H1 (cell line): ENCODE data around the gene PBXIP1. TPM values are rescaled to one million over a fixed set of nuclear protein-coding genes. Genes with fewer than 3 reads are reported as not detected.

Experiments used
- CTCF ChIA-PET: fragments of 300-600 bp; sonication (Branson Sonifier 250); formaldehyde crosslinking; loops from one replicate; lab custom pipeline; 2021; ENCODE audit not compliant: partially characterized antibody; lab: Charles Lee
- POLR2A ChIA-PET: fragments of 300-600 bp; sonication (Branson Sonifier 250); formaldehyde crosslinking; loops from one replicate; lab custom pipeline; 2021; ENCODE audit warnings: inconsistent platforms; ENCODE audit not compliant: partially characterized antibody; lab: Charles Lee
- DNase-seq, 2 experiments: peaks; one replicate each; pipeline versions ENCODE4 v3.0.0 to v3.0.0-alpha.2; 2010 to 2022; ENCODE audit warnings: low spot score in 2 of 2, low read depth in 1 of 2, mixed read lengths in 1 of 2
- FAIRE-seq: peaks from 2 replicates; lab custom pipeline; 2011; peaks lifted over from hg19 to GRCh38; lab: Jason Lieb, UNC
- H2AFZ ChIP-seq: 2 replicates; pipeline ENCODE4 v1.8.1; 2012; ENCODE audit warnings: low read length, inconsistent platforms
- H2AK5ac ChIP-seq: 2 replicates; pipeline ENCODE4 v1.6.1; 2013; ENCODE audit warnings: low read depth, low read length
- H2BK120ac ChIP-seq: replicated peaks from 2 replicates; pipeline ENCODE3; 2013; ENCODE audit warnings: low read depth, low read length, inconsistent platforms
- H2BK12ac ChIP-seq: 2 replicates; pipeline ENCODE4 v1.6.1; 2013; ENCODE audit warnings: low read depth, low read length
- H2BK15ac ChIP-seq: 2 replicates; pipeline ENCODE4 v1.6.1; 2013; ENCODE audit warnings: low read length
- H2BK20ac ChIP-seq: 2 replicates; pipeline ENCODE4 v1.6.1; 2013; ENCODE audit warnings: low read length
- H2BK5ac ChIP-seq: 2 replicates; pipeline ENCODE4 v1.6.1; 2013; ENCODE audit warnings: low read depth, low read length
- H3K14ac ChIP-seq: 2 replicates; pipeline ENCODE4 v1.6.1; 2013; ENCODE audit warnings: inconsistent platforms; ENCODE audit not compliant: insufficient read length
- H3K18ac ChIP-seq: 2 replicates; pipeline ENCODE4 v1.6.1; 2013; ENCODE audit warnings: low read length; ENCODE audit errors: extremely low read depth
- H3K23ac ChIP-seq: 2 replicates; pipeline ENCODE4 v1.6.1; 2013; ENCODE audit warnings: inconsistent platforms; ENCODE audit not compliant: insufficient read length
- H3K23me2 ChIP-seq: 2 replicates; pipeline ENCODE4 v1.6.1; 2013; ENCODE audit warnings: low read depth, low read length
- H3K27ac ChIP-seq: 2 replicates; pipeline ENCODE4 v1.6.1; 2011; ENCODE audit warnings: low read depth, low read length, inconsistent platforms
- H3K27me3 ChIP-seq, 4 experiments: replicated peaks in 1 of 4; 1 replicate in 1 of 4; 2 replicates in 3 of 4; pipeline versions ENCODE4 v1.6.1 to v1.8.1; 2011 to 2013; ENCODE audit warnings: low read length in 3 of 4, mild to moderate bottlenecking in 3 of 4, inconsistent platforms in 2 of 4, mixed read lengths in 2 of 4, moderate library complexity in 1 of 4; ENCODE audit not compliant: control insufficient read depth in 3 of 4, insufficient read depth in 3 of 4; ENCODE audit errors: extremely low read depth in 1 of 4
- H3K36me3 ChIP-seq, 4 experiments: 2 replicates each; pipeline versions ENCODE4 v1.6.1 to v1.8.1; 2011 to 2013; ENCODE audit warnings: mild to moderate bottlenecking in 4 of 4, low read length in 3 of 4, moderate library complexity in 2 of 4, control low read depth in 1 of 4, inconsistent platforms in 1 of 4; ENCODE audit not compliant: insufficient read depth in 4 of 4, control insufficient read depth in 2 of 4
- H3K4ac ChIP-seq: replicated peaks from 2 replicates; pipeline ENCODE3; 2013; ENCODE audit warnings: low read length, low read depth, mixed read lengths, inconsistent platforms; ENCODE audit not compliant: insufficient read length
- H3K4me1 ChIP-seq, 4 experiments: replicated peaks in 1 of 4; 1 replicate in 1 of 4; 2 replicates in 3 of 4; pipeline versions ENCODE4 v1.6.1 to v1.8.1; 2011 to 2013; ENCODE audit warnings: low read length in 3 of 4, inconsistent platforms in 2 of 4, mixed read lengths in 1 of 4; ENCODE audit not compliant: insufficient read depth in 4 of 4, control insufficient read depth in 3 of 4
- H3K4me2 ChIP-seq, 2 experiments: 2 replicates each; pipeline versions ENCODE4 v1.6.1 to v1.8.1; 2011 to 2013; ENCODE audit warnings: low read depth in 2 of 2, low read length in 2 of 2, control low read depth in 1 of 2, inconsistent platforms in 1 of 2, mild to moderate bottlenecking in 1 of 2; ENCODE audit not compliant: insufficient read depth in 1 of 2
- H3K4me3 ChIP-seq, 4 experiments: fragments of 200-600, 300-600 bp in 1 of 4; sonication (generic), shearing (Covaris generic), sonication (Bioruptor Twin) in 1 of 4; 2 replicates each; pipeline versions ENCODE4 v1.5.1 to v1.8.1; 2011 to 2016; ENCODE audit warnings: low read length in 4 of 4, low read depth in 3 of 4, control low read depth in 2 of 4, inconsistent platforms in 2 of 4, mild to moderate bottlenecking in 2 of 4, mixed read lengths in 1 of 4, moderate library complexity in 1 of 4; ENCODE audit not compliant: insufficient read depth in 2 of 4; ENCODE audit errors: extremely low read depth in 1 of 4
- H3K56ac ChIP-seq: replicated peaks from 2 replicates; pipeline ENCODE3; 2013; ENCODE audit warnings: low read depth, mild to moderate bottlenecking, mixed read lengths, low read length, inconsistent platforms; ENCODE audit not compliant: insufficient read length
- H3K79me1 ChIP-seq: 2 replicates; pipeline ENCODE4 v1.6.1; 2013; ENCODE audit warnings: low read depth, low read length, control low read depth
- H3K79me2 ChIP-seq, 2 experiments: 2 replicates each; pipeline versions ENCODE4 v1.6.1 to v1.8.1; 2012 to 2013; ENCODE audit warnings: low read length in 2 of 2, mild to moderate bottlenecking in 2 of 2, inconsistent platforms in 1 of 2; ENCODE audit not compliant: insufficient read depth in 2 of 2, control insufficient read depth in 1 of 2
- H3K9ac ChIP-seq, 4 experiments: replicated peaks in 1 of 4; 1 replicate in 1 of 4; 2 replicates in 3 of 4; pipeline versions ENCODE4 v1.6.1 to v1.8.1; 2011 to 2013; ENCODE audit warnings: low read depth in 3 of 4, low read length in 3 of 4, control low read depth in 2 of 4, mild to moderate bottlenecking in 2 of 4, moderate library complexity in 2 of 4, inconsistent platforms in 1 of 4; ENCODE audit errors: extremely low read depth in 1 of 4
- H3K9me3 ChIP-seq, 2 experiments: 2 replicates each; pipeline versions ENCODE4 v1.6.1 to v1.8.1; 2012 to 2013; ENCODE audit warnings: mild to moderate bottlenecking in 2 of 2, moderate library complexity in 2 of 2, control low read depth in 1 of 2, inconsistent platforms in 1 of 2, low read depth in 1 of 2, low read length in 1 of 2, mixed read lengths in 1 of 2; ENCODE audit not compliant: insufficient read depth in 2 of 2
- H4K20me1 ChIP-seq, 2 experiments: replicated peaks in 1 of 2; 2 replicates each; pipeline versions ENCODE3 to v1.8.1; 2011 to 2013; ENCODE audit warnings: inconsistent platforms in 2 of 2, low read length in 2 of 2, mild to moderate bottlenecking in 1 of 2; ENCODE audit not compliant: insufficient read depth in 2 of 2, control insufficient read depth in 1 of 2
- H4K5ac ChIP-seq: 2 replicates; pipeline ENCODE4 v1.6.1; 2013; ENCODE audit warnings: low read length, low read depth, mixed read lengths, inconsistent platforms; ENCODE audit not compliant: insufficient read length
- H4K8ac ChIP-seq: 2 replicates; pipeline ENCODE4 v1.8.0; 2013; ENCODE audit warnings: mild to moderate bottlenecking, moderate library complexity, low read length, inconsistent platforms; ENCODE audit not compliant: insufficient read depth; ENCODE audit errors: extremely low read depth
- H4K91ac ChIP-seq: replicated peaks from 2 replicates; pipeline ENCODE3; 2013; ENCODE audit warnings: low read length, mixed read lengths, inconsistent platforms; ENCODE audit not compliant: insufficient read length
- BRCA1 ChIP-seq: IDR thresholded peaks from 2 replicates; pipeline ENCODE4 v1.6.1; 2012; ENCODE audit warnings: low read depth, low read length, improper control_type of control experiment
- CHD1 ChIP-seq: IDR thresholded peaks from 2 replicates; pipeline ENCODE4 v1.6.1; 2012; ENCODE audit warnings: low read depth, low read length, improper control_type of control experiment
- EGR1 ChIP-seq: IDR thresholded peaks from 2 replicates; pipeline ENCODE4 v1.6.1; 2011; ENCODE audit warnings: low read depth, low read length, borderline replicate concordance
- JUN ChIP-seq: IDR thresholded peaks from 2 replicates; pipeline ENCODE4 v1.6.1; 2011; ENCODE audit warnings: low read depth, mild to moderate bottlenecking, improper control_type of control experiment, low read length
- SIX5 ChIP-seq: IDR thresholded peaks from 2 replicates; pipeline ENCODE4 v1.6.1; 2011; ENCODE audit warnings: mild to moderate bottlenecking, low read depth, low read length
- YY1 ChIP-seq: IDR thresholded peaks from 2 replicates; pipeline ENCODE4 v1.6.1; 2011; ENCODE audit warnings: low read depth, mild to moderate bottlenecking, low read length
- WGBS, 2 experiments: shearing (Covaris generic) in 1 of 2; methylation state at CpG; one replicate each; pipeline versions ENCODE4 v1.1.6 to v1.1.7; 2013 to 2015; ENCODE audit warnings: low lambda C conversion rate in 2 of 2, mixed read lengths in 2 of 2, inconsistent platforms in 1 of 2, low coverage in 1 of 2, missing lambda C conversion rate in 1 of 2; ENCODE audit not compliant: insufficient replicate concordance in 2 of 2, insufficient coverage in 1 of 2, insufficient read length in 1 of 2; ENCODE audit errors: extremely low coverage in 1 of 2, missing lambda C conversion rate in 1 of 2; 5-methylcytosine and 5-hydroxymethylcytosine counted together
- polyA plus RNA-seq, 7 experiments: library from polyadenylated mRNA; depleted of rRNA in 3 of 7; stranded (reverse) in 5 of 7; unstranded in 2 of 7; fragments of >200 nt in 5 of 7; fragments of 200-250 nt in 2 of 7; gene quantifications; 1 replicate in 5 of 7; 2 replicates in 1 of 7; 4 replicates in 1 of 7; pipeline versions ENCODE4 v1.2.1 to v1.2.3, GENCODE V29; 2011 to 2013; ENCODE audit warnings: missing spikeins in 2 of 7, mixed read lengths in 2 of 7
- total RNA-seq: library from RNA; stranded (reverse); fragmentation: NEBNext Ultra II Directional; extraction: Animal tissue kit (Norgen Biotek cat#: 25700); gene quantifications from 2 replicates; pipeline ENCODE4 v1.2.1, GENCODE V29; 2021
- TF ChIP-seq, protein P1 (sequence below): IDR thresholded peaks from 2 replicates; pipeline ENCODE4 v1.6.1; 2012; ENCODE audit warnings: inconsistent platforms

Gene PBXIP1
- total and polyA plus RNA-seq, 2 of the 8 experiments (the other 6 are each of a cell fraction or from before 2014, with no cell fraction given): 12.0 to 19.8 TPM

DNA sequence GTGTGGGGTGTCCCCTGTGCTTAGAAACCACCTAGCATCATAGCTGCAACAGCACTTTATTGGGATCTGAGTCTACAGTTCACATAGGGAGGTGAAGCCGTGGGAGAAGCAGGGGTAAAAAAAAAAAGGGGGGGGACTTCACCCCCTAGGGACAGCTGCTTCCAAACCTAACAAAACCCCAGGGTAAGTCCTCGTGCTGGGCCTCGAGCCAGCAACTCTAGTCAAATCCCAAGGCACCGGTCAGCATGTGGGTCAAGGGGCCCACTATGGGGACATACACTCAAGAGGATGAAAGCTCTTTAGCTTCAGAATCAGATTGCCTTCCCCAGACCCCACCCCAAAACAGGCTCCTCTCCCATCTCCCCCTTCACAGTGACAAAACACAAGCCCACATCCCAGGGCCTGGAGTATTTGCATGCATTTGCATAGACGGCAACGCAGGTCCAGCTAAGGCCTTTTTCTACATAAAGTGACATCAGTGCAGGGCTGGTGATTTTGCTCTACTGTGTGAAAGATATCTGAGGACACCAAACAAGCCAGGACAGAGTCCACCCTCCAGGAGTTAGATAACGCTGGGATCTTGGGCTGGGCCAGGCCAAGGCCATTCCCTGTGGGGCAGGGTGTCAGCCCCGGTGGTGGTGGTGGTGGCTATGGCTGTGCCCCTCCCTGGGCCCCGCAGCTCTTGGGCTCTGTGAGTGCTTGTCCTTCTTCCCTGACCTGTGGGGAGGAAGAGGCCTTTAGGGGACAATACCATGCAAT lies 11.3 kb downstream of the PBXIP1 start:
- TF ChIP-seq CHD1 (no peak), EGR1 (no peak), JUN (no peak), YY1 (no peak), BRCA1 (no peak), SIX5 (no peak)
- TF ChIP-seq, protein P1, sequence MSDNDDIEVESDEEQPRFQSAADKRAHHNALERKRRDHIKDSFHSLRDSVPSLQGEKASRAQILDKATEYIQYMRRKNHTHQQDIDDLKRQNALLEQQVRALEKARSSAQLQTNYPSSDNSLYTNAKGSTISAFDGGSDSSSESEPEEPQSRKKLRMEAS: no peak
- ChIA-PET POLR2A (interaction anchor here (0.6 to 6.0 kb wide), 10 partner anchors 8 to 36 kb away, joined by 3 to 22 read pairs (median 4); partner anchors contain the start of genes PMVK and PYGO2), CTCF (interaction anchor here (1.0 to 1.9 kb wide), 27 partner anchors 12 to 398 kb away, joined by 3 to 6 read pairs (median 4); partner anchors contain the start of gene ADAM15)
- no peak overlapping the region for H4K5ac ChIP-seq
- H3K23me2 ChIP-seq: no peaks in the 10 kb centered on the region
- H3K27ac ChIP-seq: no peak overlapping the region
- no peak overlapping the region for H3K4me3 ChIP-seq
- no peak overlapping the region for H2BK5ac ChIP-seq
- H4K91ac ChIP-seq: no peak overlapping the region
- no peaks in the 10 kb centered on the region for H3K79me1 ChIP-seq
- H2AFZ ChIP-seq: no peak overlapping the region
- no peaks in the 10 kb centered on the region for H3K27me3 ChIP-seq
- H2BK20ac ChIP-seq: no peak overlapping the region
- no peak overlapping the region for H3K9ac ChIP-seq
- no peaks in the 10 kb centered on the region for H3K9me3 ChIP-seq
- H2BK12ac ChIP-seq: no peak overlapping the region
- DNase-seq (no peak), FAIRE-seq (no peak)
- H2BK15ac ChIP-seq: no peak overlapping the region
- H3K79me2 ChIP-seq: no peaks in the 10 kb centered on the region
- 79% methylated on average over 9 of the region's 9 CpGs; no CpG with 5 or more reads in 1 of the 2 experiments for WGBS, 2 experiments
- H4K20me1 ChIP-seq: peaks cover 0 to 2% of the 10 kb centered on the region in 2 experiments
- no peak overlapping the region for H4K8ac ChIP-seq
- H3K36me3 ChIP-seq: no peaks in the 10 kb centered on the region; a peak in 1 of 8 replicates
- no peak overlapping the region for H3K4ac ChIP-seq
- H3K14ac ChIP-seq: no peak overlapping the region
- H3K18ac ChIP-seq: no peak overlapping the region
- no peak overlapping the region for H2BK120ac ChIP-seq
- H3K4me2 ChIP-seq: no peak overlapping the region
- H2AK5ac ChIP-seq: no peak overlapping the region
- no peak overlapping the region for H3K23ac ChIP-seq
- no peak overlapping the region for H3K56ac ChIP-seq
- H3K4me1 ChIP-seq: peaks cover 2 to 5% (median 5%) of the 10 kb centered on the region in 4 experiments; a peak in 6 of 7 replicates
